C4-2B (cell line): Measurements from ENCODE around the gene OR5AC2.

Source experiments
- CTCF ChIP-seq: fragments of 450-650 bp; conservative IDR thresholded peaks from 2 replicates; pipeline ENCODE4 v1.5.1; 2017; ENCODE audit warnings: mild to moderate bottlenecking
- ZFX ChIP-seq: fragments of 450-650 bp; IDR thresholded peaks from 2 replicates; pipeline ENCODE4 v1.6.1; 2017

DNA sequence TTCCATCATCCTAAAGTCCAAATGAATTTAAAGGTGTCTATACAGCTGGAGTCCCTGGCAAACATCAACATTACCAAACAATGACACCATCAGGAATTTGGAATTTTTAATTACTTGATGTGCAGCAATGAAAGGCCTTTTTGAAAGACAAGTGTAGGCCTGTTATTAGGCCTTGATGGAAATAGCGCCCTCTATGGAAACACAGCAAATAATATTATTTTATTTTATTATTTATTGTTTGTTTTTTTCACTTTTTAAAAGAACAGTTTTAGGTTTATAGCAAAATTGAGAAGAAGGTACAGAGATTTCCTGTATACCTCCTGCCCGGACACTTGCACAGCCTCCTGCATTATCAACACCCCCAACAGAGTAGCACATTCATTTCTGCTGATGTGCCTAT lies 18.1 kb upstream of the OR5AC2 start:
- TF ChIP-seq CTCF (peak; percentile 27), ZFX (no peak)
